Activated CD4-positive, alpha-beta T cell treated with anti-CD3 and anti-CD28 coated beads, Interleukin-2, amount 50 U/mL, for 48 hours (primary cell): Measurements from ENCODE around the gene CNGA1.
"Not testable (repeated sequence)": the region's sequence is repeated elsewhere in the genome, so short reads cannot be mapped to it uniquely, and the experiment has no call there.

Experiments
- DNase-seq, 2 experiments: peaks; one replicate each; pipeline ENCODE4 v3.0.0-alpha.2; 2020

CNGA1 gene

DNA sequence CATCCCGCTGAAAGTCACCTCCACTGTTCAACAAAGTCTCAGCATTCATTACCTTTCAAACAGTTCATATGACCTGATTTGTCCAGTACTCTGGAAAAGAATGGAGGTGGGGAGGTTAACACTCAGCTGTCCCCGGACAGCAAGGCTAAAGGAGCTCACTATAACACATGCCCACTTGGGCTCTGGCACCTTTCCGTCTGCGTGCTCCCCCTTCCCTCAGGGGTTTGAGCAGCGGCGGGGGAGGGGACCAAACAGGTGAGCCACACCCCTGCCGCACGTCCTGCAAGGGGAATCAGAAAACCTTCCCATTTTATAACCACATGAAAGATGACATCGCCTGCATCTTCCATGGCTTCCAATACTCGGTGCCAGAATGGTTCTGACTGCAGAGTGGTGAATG lies 62.2 kb downstream of the CNGA1 start:
- no peak for DNase-seq

DNA sequence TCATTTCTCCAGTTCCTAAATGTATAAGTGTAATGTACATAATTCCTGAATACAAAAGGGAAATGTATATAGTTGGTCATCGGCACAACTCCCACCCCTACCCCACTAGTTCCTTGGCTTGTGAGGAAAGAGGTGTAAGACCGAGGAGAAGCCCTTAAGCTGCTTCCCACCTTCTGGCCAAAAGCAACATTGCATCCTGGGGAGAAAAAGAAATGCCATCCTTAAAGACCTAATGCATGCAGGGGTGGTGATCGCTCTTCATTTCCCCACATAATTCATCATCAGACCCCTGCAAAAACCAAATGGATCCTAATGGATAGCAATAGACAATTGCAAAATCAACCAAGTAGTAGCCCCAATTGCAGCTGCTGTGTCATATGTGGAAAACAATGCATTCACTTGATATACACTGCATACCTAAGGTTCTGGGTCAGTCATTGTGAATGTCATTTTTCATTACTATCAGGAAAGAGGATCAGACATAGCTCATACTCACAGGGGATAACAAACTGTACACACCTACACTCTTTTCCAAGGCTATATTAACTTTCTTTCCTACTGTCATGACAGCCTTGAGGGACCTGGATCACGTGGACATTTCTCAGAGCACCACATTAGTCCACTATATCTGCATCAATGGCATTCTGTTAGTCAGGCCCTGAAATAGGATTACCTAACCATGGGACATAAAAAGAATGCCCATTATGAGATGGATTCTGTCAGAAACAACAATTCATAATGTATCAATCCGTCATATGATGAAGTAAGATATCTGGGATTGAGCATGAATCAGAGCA lies 70.4 kb downstream of the CNGA1 start:
- no peak for DNase-seq

DNA sequence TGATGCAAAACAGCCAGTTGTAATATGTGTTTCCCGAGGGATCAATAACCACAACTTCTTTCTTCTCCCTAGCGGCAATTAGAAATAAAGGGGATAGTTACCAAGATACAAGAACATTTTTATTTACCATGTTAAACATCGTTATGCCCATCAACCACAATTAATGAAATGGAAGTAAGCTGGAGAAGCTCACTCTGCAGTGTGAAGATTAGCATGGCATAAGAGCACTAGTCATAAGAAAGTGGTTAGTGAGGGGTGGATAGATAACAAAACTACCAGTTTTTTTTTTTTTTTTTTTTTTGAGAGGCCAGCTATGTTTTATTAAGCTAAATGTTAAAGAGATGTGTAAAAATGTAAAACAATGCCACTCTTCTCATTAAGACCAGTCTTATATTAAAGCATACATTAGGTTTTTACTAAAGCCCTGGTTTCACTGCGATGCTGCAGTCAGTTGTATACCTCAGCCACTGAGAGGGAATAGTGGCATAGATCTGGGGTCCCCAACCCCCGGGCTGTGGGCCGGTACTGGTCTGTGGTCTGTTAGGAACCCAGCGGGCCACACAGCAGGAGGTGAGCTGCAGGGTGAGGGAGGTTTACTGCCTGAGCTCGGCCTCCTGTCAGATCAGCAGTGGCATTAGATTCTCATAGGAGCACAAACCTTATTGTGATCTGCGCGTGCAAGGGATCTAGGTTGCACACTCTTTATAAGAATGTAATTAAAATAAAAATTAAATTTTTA lies 74.2 kb downstream of the CNGA1 start:
- DNase-seq: no peak

DNA sequence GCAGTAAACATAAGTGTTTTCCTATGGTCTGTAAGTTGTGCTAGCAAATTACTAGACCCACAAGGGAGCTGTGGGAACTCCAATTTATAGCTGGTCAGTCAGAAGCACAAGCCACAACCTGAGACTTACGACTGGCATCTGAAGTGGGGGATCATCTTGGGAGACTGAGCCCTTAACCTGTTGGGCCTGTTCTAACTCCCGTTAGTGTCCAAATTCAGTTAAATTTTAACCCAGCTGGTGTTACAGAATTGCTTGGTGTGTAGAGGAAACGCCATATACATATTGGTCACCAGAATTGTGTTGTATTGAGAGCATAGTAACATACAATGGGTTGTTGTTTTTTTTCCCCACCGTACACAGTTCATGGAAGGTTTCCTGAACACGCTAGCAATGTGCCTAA lies 77.0 kb downstream of the CNGA1 start:
- no peak for DNase-seq

GRCh38 chr4:47936336-47936735 lies 80.1 kb downstream of the CNGA1 start:
- DNase-seq: no peak

GRCh38 chr4:47933840-47934239 lies 82.6 kb downstream of the CNGA1 start:
- no peak for DNase-seq

GRCh38 chr4:47930971-47931804 lies 85.3 kb downstream of the CNGA1 start:
- no peak for DNase-seq

- DNase-seq: no peak
Observed at GRCh38 chr4:47929682-47930201, 86.7 kb downstream of the CNGA1 start.

DNA sequence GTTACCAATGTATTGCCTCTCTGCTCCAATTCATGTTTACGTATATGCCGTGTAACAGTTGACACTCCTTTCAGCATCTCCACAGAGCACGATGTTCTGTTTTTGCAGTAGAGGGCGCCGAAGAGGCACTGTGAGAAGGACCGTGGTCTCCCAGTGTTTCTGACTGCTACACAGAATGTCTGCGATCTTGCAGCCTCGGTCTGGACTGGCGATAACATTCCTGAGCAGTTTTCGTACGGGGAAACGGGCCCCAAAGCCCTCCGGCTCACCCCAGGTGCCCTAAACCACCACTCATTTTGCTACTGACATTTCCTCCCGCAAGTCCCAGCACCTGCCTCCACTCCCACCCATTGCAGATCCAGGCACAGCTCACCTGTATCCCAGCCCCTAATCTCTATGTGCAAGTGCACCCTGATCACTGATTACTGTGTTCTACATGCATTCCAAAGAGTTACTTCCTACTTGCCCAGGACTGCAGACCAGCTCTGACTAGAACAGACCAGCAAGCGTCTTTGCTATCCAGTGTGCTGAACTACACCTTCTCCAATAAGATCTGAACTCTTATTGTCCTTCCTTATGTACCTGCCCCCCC lies 89.7 kb downstream of the CNGA1 start:
- DNase-seq: peak; percentile 39 to 53

- not testable (repeated sequence) for DNase-seq
Observed at GRCh38 chr4:47923261-47923608, 93.2 kb downstream of the CNGA1 start.

DNA sequence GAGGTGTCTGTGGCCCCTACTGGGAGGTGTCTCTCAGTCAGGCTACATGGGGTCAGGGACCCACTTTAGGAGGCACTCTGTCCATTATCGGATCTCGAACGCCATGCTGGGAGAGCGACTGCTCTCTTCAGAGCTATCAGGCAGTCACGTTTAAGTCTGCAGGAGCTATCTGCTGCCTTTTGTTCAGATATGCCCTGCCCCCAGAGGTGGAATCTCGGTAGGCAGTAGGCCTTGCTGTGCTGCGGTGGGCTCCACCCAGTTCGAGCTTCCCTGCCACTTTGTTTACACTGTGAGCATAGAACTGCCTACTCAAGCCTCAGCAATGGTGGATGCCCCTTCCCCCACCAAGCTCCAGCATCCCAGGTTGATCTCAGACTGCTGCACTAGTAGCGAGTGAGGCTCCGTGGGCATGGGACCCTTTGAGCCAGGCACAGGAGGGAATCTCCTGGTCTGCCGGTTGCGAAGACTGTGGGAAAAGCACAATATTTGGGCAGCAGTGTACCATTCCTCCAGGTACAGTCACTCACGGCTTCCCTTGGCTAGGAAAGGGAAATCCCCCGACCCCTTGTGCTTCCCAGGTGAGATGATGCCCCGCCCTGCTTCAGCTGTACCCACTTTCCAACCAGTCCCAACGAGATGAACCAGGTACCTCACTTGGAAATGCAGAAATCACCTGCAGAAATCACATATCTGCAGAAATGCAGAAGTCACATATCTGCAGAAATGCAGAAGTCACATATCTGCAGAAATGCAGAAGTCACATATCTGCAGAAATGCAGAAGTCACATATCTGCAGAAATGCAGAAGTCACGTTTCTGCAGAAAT lies 93.8 kb downstream of the CNGA1 start:
- DNase-seq: not testable (repeated sequence)

DNA sequence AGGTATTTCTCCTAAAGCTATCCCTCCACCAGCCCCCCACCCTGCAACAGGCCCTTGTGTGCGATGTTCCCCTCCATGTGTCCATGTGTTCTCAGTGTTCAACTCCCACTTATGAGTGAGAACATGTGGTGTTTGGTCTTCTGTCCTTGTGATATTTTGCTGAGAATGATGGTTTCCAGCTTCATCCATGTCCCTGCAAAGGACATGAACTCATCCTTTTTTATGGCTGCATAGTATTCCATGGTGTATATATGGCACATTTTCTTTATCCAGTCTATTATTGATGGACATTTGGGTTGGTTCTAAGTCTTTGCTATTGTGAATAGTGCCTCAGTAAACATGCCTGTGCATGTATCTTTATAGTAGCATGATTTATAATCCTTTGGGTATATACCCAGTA lies 99.3 kb downstream of the CNGA1 start:
- DNase-seq: not testable (repeated sequence)

DNA sequence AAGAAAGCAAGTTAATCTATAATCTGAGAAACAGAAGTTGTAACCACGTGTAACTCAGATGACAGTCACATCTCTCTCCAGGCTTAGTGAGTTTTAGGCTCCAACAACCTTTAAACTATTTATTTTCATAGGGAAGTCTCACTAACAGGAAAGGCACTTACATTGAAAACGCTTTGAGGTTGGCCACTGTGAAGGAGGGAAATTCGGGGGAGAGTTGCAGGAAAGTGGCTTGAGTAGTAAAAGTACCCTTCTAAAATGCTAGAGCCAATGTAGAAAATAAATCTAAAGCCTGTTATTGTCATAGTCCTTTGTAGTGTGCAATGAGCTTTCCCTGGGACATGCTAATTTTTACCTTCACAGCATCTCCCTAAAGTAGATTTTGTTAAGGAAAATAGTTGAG lies 101.1 kb downstream of the CNGA1 start:
- DNase-seq: no peak

- no peak for DNase-seq
Observed at GRCh38 chr4:47914926-47915237, 101.6 kb downstream of the CNGA1 start.

GRCh38 chr4:47914220-47914925 lies 102.1 kb downstream of the CNGA1 start, which contains the start of gene NFXL1:
TSS of gene NFXL1 (minus strand) at chr4:47914583. CDS start at chr4:47914203, 380 bp downstream.
- DNase-seq: peak; percentile 95 to 97

DNA sequence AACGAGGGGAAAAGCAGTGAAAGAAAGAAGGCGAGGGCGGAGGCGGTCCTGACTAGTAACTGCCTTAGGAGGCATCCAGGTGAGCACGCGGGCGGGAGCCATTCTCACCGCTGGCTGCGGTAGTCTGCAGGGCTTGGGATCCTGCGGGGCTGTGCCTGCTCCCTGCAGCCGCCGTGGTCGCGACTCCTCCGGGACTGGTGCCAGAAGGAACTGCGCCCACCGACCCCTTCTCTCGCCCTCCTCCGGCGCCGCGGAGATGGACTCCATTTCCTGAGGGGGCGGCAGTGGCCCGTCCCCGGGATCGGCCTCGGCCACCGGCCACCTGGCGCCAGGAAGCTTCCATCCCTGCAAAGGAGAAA lies 102.6 kb downstream of the CNGA1 start:
- DNase-seq: peak; percentile 29 to 50

GRCh38 chr4:47913330-47913729 lies 103.2 kb downstream of the CNGA1 start:
- DNase-seq: no peak

GRCh38 chr4:47907089-47907646 lies 109.3 kb downstream of the CNGA1 start:
- no peak for DNase-seq

GRCh38 chr4:47899639-47900038 lies 116.8 kb downstream of the CNGA1 start:
- DNase-seq: no peak

GRCh38 chr4:47891928-47892327 lies 124.6 kb downstream of the CNGA1 start:
- DNase-seq: no peak
